Measurements from ENCODE around the gene GFOD2. TPM values are rescaled to one million over a fixed set of nuclear protein-coding genes. Genes with fewer than 3 reads are reported as not detected.

GFOD2 gene
- total RNA-seq, 1 experiment from 2014 or later, result 19.0 TPM

- no peaks in the 10 kb centered on the region for H3K9me3 Mint-ChIP-seq (ENCODE audit: unreplicated experiment)
- H3K27ac Mint-ChIP-seq (ENCODE audit: low read depth, unreplicated experiment), result no peak overlapping the region
- DNase-seq (ENCODE audit: unreplicated experiment), result no peak
- intact Hi-C loops (cut with micrococcal nuclease), result no loop called here
- ChIA-PET POLR2A (no interaction called here), CTCF (interaction anchor here (0.6 to 1.9 kb wide), 3 partner anchors 42 to 100 kb away, joined by 4 read pairs; no protein-coding TSS in a partner anchor)
- no peak overlapping the region for H3K4me3 Mint-ChIP-seq (ENCODE audit: unreplicated experiment)
- TF ChIP-seq CTCF (IDR thresholded peaks at IDR 0.05; ENCODE audit: unreplicated experiment), result no peak
- H3K27me3 Mint-ChIP-seq (ENCODE audit: insufficient read depth, unreplicated experiment), result no peaks in the 10 kb centered on the region
- H3K4me1 Mint-ChIP-seq (ENCODE audit: insufficient read depth, unreplicated experiment), result peaks cover 28% of the 10 kb centered on the region
- H3K36me3 Mint-ChIP-seq (ENCODE audit: insufficient read depth, unreplicated experiment), result no peaks in the 10 kb centered on the region
- no TSS peak for BruUV-seq (replicated peaks)
Measured at GRCh38 chr16:67714522-67714921, 4.6 kb downstream of the GFOD2 start.

GRCh38 chr16:67713647-67714273, 5.4 kb downstream of the GFOD2 start:
- Mint-ChIP-seq H3K9me3 (ENCODE audit: unreplicated experiment) (no peaks in the 10 kb centered on the region), H3K4me3 (ENCODE audit: unreplicated experiment) (no peak overlapping the region), H3K36me3 (ENCODE audit: insufficient read depth, unreplicated experiment) (no peaks in the 10 kb centered on the region), H3K27me3 (ENCODE audit: insufficient read depth, unreplicated experiment) (no peaks in the 10 kb centered on the region), H3K27ac (ENCODE audit: low read depth, unreplicated experiment) (no peak overlapping the region), H3K4me1 (ENCODE audit: insufficient read depth, unreplicated experiment) (peaks cover 27% of the 10 kb centered on the region)
- CTCF ChIA-PET, result no interaction called here
- intact Hi-C loops (cut with micrococcal nuclease), result no loop called here
- POLR2A ChIA-PET, result no interaction called here
- no peak for TF ChIP-seq CTCF (IDR thresholded peaks at IDR 0.05; ENCODE audit: unreplicated experiment)
- DNase-seq (ENCODE audit: unreplicated experiment), result no peak
- no TSS peak for BruUV-seq (replicated peaks)

GRCh38 chr16:67710607-67711006, 8.5 kb downstream of the GFOD2 start:
- BruUV-seq (replicated peaks), result no TSS peak
- no peak for TF ChIP-seq CTCF (IDR thresholded peaks at IDR 0.05; ENCODE audit: unreplicated experiment)
- CTCF ChIA-PET, result no interaction called here
- no peak overlapping the region for H3K4me3 Mint-ChIP-seq (ENCODE audit: unreplicated experiment)
- H3K27me3 Mint-ChIP-seq (ENCODE audit: insufficient read depth, unreplicated experiment), result no peaks in the 10 kb centered on the region
- POLR2A ChIA-PET, result interaction anchor here (2.0 kb wide), 1 partner anchor 9 kb away, joined by 4 read pairs; no protein-coding TSS in a partner anchor
- H3K27ac Mint-ChIP-seq (ENCODE audit: low read depth, unreplicated experiment), result no peak overlapping the region
- no peak for DNase-seq (ENCODE audit: unreplicated experiment)
- no peaks in the 10 kb centered on the region for H3K9me3 Mint-ChIP-seq (ENCODE audit: unreplicated experiment)
- no peaks in the 10 kb centered on the region for H3K36me3 Mint-ChIP-seq (ENCODE audit: insufficient read depth, unreplicated experiment)
- peaks cover 18% of the 10 kb centered on the region for H3K4me1 Mint-ChIP-seq (ENCODE audit: insufficient read depth, unreplicated experiment)
- intact Hi-C loops (cut with micrococcal nuclease), result no loop called here

GRCh38 chr16:67709050-67709449, 10.1 kb downstream of the GFOD2 start:
- TF ChIP-seq CTCF (IDR thresholded peaks at IDR 0.05; ENCODE audit: unreplicated experiment), result no peak
- no peaks in the 10 kb centered on the region for H3K27me3 Mint-ChIP-seq (ENCODE audit: insufficient read depth, unreplicated experiment)
- intact Hi-C loops (cut with micrococcal nuclease), result no loop called here
- H3K9me3 Mint-ChIP-seq (ENCODE audit: unreplicated experiment), result no peaks in the 10 kb centered on the region
- no peak for DNase-seq (ENCODE audit: unreplicated experiment)
- no peaks in the 10 kb centered on the region for H3K36me3 Mint-ChIP-seq (ENCODE audit: insufficient read depth, unreplicated experiment)
- H3K4me3 Mint-ChIP-seq (ENCODE audit: unreplicated experiment), result no peak overlapping the region
- BruUV-seq (replicated peaks), result no TSS peak
- ChIA-PET CTCF (interaction anchor here (1.4 kb wide), 1 partner anchor 147 kb away, joined by 4 read pairs; the partner anchor contains the start of gene CTCF), POLR2A (interaction anchor here (0.6 kb wide), 1 partner anchor 1935 kb away, joined by 4 read pairs; no protein-coding TSS in a partner anchor)
- peaks cover 18% of the 10 kb centered on the region for H3K4me1 Mint-ChIP-seq (ENCODE audit: insufficient read depth, unreplicated experiment)
- H3K27ac Mint-ChIP-seq (ENCODE audit: low read depth, unreplicated experiment), result no peak overlapping the region
